Neuronal stem cell (in vitro differentiated cells): Measurements from ENCODE around the gene USHBP1.

Experiments used
- DNase-seq: peaks from one replicate; pipeline ENCODE4 v3.0.0-alpha.2; 2013; ENCODE audit warnings: low spot score
- H2AFZ ChIP-seq: one replicate; pipeline ENCODE4 v1.6.1; 2013; ENCODE audit warnings: mild to moderate bottlenecking, low read length, inconsistent platforms
- H2AK5ac ChIP-seq: 2 replicates; pipeline ENCODE4 v1.6.1; 2013; ENCODE audit warnings: low read depth, mild to moderate bottlenecking, inconsistent platforms, low read length, moderate library complexity, mixed read lengths
- H2BK120ac ChIP-seq: 2 replicates; pipeline ENCODE4 v1.6.1; 2013; ENCODE audit warnings: low read depth, mild to moderate bottlenecking, inconsistent platforms, low read length, moderate library complexity, mixed read lengths
- H2BK12ac ChIP-seq: one replicate; pipeline ENCODE4 v1.6.1; 2013; ENCODE audit warnings: low read length, inconsistent platforms
- H2BK15ac ChIP-seq: 2 replicates; pipeline ENCODE4 v1.6.1; 2013; ENCODE audit warnings: mild to moderate bottlenecking, low read length, inconsistent platforms, mixed read lengths
- H2BK5ac ChIP-seq: one replicate; pipeline ENCODE4 v1.6.1; 2013; ENCODE audit warnings: inconsistent platforms, mild to moderate bottlenecking, low read length, moderate library complexity
- H3K14ac ChIP-seq: one replicate; pipeline ENCODE4 v1.6.1; 2013; ENCODE audit warnings: low read length, inconsistent platforms
- H3K18ac ChIP-seq: 2 replicates; pipeline ENCODE4 v1.6.1; 2013; ENCODE audit warnings: low read length, inconsistent platforms
- H3K23ac ChIP-seq: 2 replicates; pipeline ENCODE4 v1.6.1; 2013; ENCODE audit warnings: low read depth, mild to moderate bottlenecking, mixed read lengths, low read length, inconsistent platforms; ENCODE audit not compliant: poor library complexity
- H3K27ac ChIP-seq: replicated peaks from 3 replicates; pipeline ENCODE4 v1.5.1; 2013; ENCODE audit warnings: low read length, inconsistent platforms
- H3K27me3 ChIP-seq, 3 experiments: 2 replicates each; pipeline ENCODE4 v1.6.1; 2013; ENCODE audit warnings: low read length in 3 of 3, mild to moderate bottlenecking in 2 of 3, inconsistent platforms in 1 of 3, low read depth in 1 of 3, mixed read lengths in 1 of 3, moderate library complexity in 1 of 3; ENCODE audit not compliant: control insufficient read depth in 3 of 3, insufficient read depth in 3 of 3
- H3K36me3 ChIP-seq, 2 donors: replicated peaks in 1 of 2; 2 replicates each; pipeline ENCODE4 v1.6.1; 2013; ENCODE audit warnings: low read length in 2 of 2; ENCODE audit not compliant: control insufficient read depth in 2 of 2, insufficient read depth in 2 of 2
- H3K4ac ChIP-seq: 2 replicates; pipeline ENCODE4 v1.6.1; 2013; ENCODE audit warnings: inconsistent platforms, mild to moderate bottlenecking, low read length, moderate library complexity
- H3K4me1 ChIP-seq, 2 donors: 1 replicate in 1 of 2; 2 replicates in 1 of 2; pipeline ENCODE4 v1.6.1; 2013; ENCODE audit warnings: low read length in 2 of 2, low read depth in 1 of 2; ENCODE audit not compliant: control insufficient read depth in 2 of 2, insufficient read depth in 1 of 2
- H3K4me2 ChIP-seq: one replicate; pipeline ENCODE4 v1.6.1; 2013; ENCODE audit warnings: mild to moderate bottlenecking, low read length, inconsistent platforms; ENCODE audit not compliant: insufficient read depth, poor library complexity, severe bottlenecking
- H3K4me3 ChIP-seq, 2 donors: 2 replicates each; pipeline ENCODE4 v1.5.1; 2013; ENCODE audit warnings: low read length in 2 of 2, mild to moderate bottlenecking in 2 of 2, inconsistent platforms in 1 of 2, moderate library complexity in 1 of 2
- H3K79me1 ChIP-seq: one replicate; pipeline ENCODE4 v1.6.1; 2013; ENCODE audit warnings: low read depth, mild to moderate bottlenecking, inconsistent platforms, low read length, moderate library complexity
- H3K9ac ChIP-seq: one replicate; pipeline ENCODE4 v1.6.1; 2013; ENCODE audit warnings: mild to moderate bottlenecking, low read depth, low read length, inconsistent platforms; ENCODE audit not compliant: poor library complexity
- H3K9me3 ChIP-seq, 2 donors: replicated peaks in 1 of 2; 2 replicates each; pipeline versions ENCODE3 to v1.6.1; 2013; ENCODE audit warnings: low read length in 2 of 2, mild to moderate bottlenecking in 2 of 2, inconsistent platforms in 1 of 2, low read depth in 1 of 2, mixed read lengths in 1 of 2, moderate library complexity in 1 of 2; ENCODE audit not compliant: control insufficient read depth in 2 of 2, insufficient read depth in 1 of 2
- H4K8ac ChIP-seq: one replicate; pipeline ENCODE4 v1.6.1; 2013; ENCODE audit warnings: low read depth, mild to moderate bottlenecking, inconsistent platforms, low read length, moderate library complexity
- H4K91ac ChIP-seq: one replicate; pipeline ENCODE4 v1.6.1; 2013; ENCODE audit warnings: low read length, low read depth, mild to moderate bottlenecking, inconsistent platforms; ENCODE audit not compliant: poor library complexity
- WGBS, 2 donors: extraction: QIAGEN DNeasy Blood & Tissue Kit; methylation state at CpG; one replicate each; pipeline ENCODE4 v1.1.7; 2013; ENCODE audit warnings: missing lambda C conversion rate in 2 of 2, mixed read lengths in 1 of 2; ENCODE audit not compliant: insufficient read length in 2 of 2, insufficient replicate concordance in 1 of 2; ENCODE audit errors: extremely low coverage in 2 of 2; 5-methylcytosine and 5-hydroxymethylcytosine counted together

The USHBP1 gene

DNA sequence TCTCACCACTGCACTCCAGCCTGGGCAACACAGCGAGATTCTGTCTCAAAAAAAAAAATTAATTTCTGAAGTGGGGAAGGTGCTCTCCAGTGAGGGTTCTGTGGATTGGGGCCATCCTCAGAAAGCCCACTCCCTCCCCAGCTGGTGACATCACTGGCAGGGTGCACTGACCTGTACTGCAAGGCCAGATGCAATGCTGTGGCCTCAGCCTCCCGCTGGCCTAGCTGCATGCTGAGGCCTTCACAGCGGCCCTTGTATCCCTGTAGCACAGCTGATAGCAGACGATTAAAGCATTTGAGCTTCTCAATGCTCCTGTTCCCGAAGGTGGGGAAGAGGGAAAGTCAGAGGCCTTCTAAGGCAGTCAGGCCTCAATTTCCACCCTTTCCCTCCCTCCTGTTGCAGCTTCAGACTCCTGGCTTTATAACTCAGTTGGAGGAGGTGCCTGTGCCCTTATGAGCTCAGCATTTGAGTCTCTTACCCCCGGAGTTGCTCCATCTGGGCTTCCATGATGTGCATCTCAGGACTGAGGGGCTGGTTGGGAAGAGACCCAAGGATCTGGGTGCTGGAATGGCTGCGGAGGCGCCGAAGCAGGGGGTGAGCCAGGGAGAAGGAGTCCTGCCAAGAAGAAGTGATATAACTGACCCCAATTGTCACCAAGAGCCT is 5.3 kb downstream of the USHBP1 start:
- Histone ChIP-seq H2BK15ac (no peak overlapping the region), H3K27me3 (peaks cover 0 to 2% (median 0%) of the 10 kb centered on the region in 3 experiments), H3K9ac (no peak overlapping the region), H4K8ac (no peak overlapping the region), H2BK120ac (no peak overlapping the region), H3K14ac (no peak overlapping the region), H3K4ac (no peak overlapping the region), H2AFZ (peak overlapping the region; percentile 53), H3K18ac (no peak overlapping the region), H4K91ac (no peak overlapping the region), H3K27ac (no peak overlapping the region), H3K4me3 (no peak overlapping the region), H3K79me1 (no peaks in the 10 kb centered on the region), H3K4me2 (no peak overlapping the region), H2AK5ac (no peak overlapping the region), H3K23ac (no peak overlapping the region), H2BK5ac (no peak overlapping the region), H3K36me3 (no peaks in the 10 kb centered on the region), H2BK12ac (no peak overlapping the region), H3K9me3 (peaks cover 0 to 19% of the 10 kb centered on the region in 2 donors), H3K4me1 (peaks cover 0 to 2% of the 10 kb centered on the region in 2 donors)
- no CpG with 5 or more reads among the region's 9 CpGs for WGBS, 2 donors
- no peak for DNase-seq

DNA sequence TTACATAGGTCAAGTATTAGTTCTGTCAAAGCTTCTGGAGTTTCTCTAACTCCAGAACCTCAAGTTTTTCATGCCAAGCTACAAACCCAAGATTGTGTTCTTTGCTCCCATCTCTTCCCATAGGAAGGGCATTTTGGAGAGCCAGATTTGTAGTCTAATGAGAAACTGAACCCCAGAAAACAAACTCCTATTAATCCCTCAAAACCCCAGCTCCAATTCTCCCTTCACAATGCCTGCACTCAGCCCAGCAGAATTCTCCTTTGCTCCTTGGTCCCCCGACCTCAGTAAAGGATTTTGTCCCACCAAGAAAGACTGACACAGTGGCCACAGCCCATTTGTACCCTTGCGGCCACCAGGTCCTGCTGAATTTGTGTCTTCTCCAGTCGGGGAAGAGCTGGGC is 8.4 kb downstream of the USHBP1 start:
- Histone ChIP-seq H2BK15ac (no peak overlapping the region), H4K8ac (no peak overlapping the region), H2BK5ac (no peak overlapping the region), H3K23ac (no peak overlapping the region), H3K4me2 (no peak overlapping the region), H3K4ac (no peak overlapping the region), H3K14ac (no peak overlapping the region), H3K18ac (no peak overlapping the region), H3K4me3 (no peak overlapping the region), H3K4me1 (peaks cover 0 to 2% of the 10 kb centered on the region in 2 donors), H2AFZ (no peak overlapping the region), H3K9me3 (peaks cover 0 to 19% of the 10 kb centered on the region in 2 donors), H2AK5ac (no peak overlapping the region), H3K79me1 (no peaks in the 10 kb centered on the region), H3K27me3 (peaks cover 0 to 2% (median 0%) of the 10 kb centered on the region in 3 experiments), H3K27ac (no peak overlapping the region), H4K91ac (no peak overlapping the region), H2BK120ac (no peak overlapping the region), H3K36me3 (no peaks in the 10 kb centered on the region), H2BK12ac (no peak overlapping the region), H3K9ac (no peak overlapping the region)
- WGBS, 2 donors, result no CpG with 5 or more reads among the region's 3 CpGs
- no peak for DNase-seq

- no CpG with 5 or more reads among the region's 18 CpGs for WGBS, 2 donors
- Histone ChIP-seq H4K8ac (no peak overlapping the region), H2BK15ac (no peak overlapping the region), H3K23ac (peak overlapping the region; percentile 16), H3K27ac (no peak overlapping the region), H2BK12ac (no peak overlapping the region), H3K4me3 (no peak overlapping the region), H2BK120ac (no peak overlapping the region), H3K27me3 (peaks cover 0 to 2% (median 0%) of the 10 kb centered on the region in 3 experiments), H2AK5ac (no peak overlapping the region), H2BK5ac (no peak overlapping the region), H3K14ac (no peak overlapping the region), H3K9ac (no peak overlapping the region), H3K4me2 (no peak overlapping the region), H2AFZ (no peak overlapping the region), H3K9me3 (peaks cover 0 to 15% of the 10 kb centered on the region in 2 donors), H3K79me1 (no peaks in the 10 kb centered on the region), H4K91ac (no peak overlapping the region), H3K4ac (no peak overlapping the region), H3K4me1 (peaks cover 0 to 2% of the 10 kb centered on the region in 2 donors), H3K36me3 (no peaks in the 10 kb centered on the region), H3K18ac (no peak overlapping the region)
- DNase-seq, result no peak
These were observed 9.4 kb downstream of the USHBP1 start for GRCh38 chr19:17255150-17255621.

DNA sequence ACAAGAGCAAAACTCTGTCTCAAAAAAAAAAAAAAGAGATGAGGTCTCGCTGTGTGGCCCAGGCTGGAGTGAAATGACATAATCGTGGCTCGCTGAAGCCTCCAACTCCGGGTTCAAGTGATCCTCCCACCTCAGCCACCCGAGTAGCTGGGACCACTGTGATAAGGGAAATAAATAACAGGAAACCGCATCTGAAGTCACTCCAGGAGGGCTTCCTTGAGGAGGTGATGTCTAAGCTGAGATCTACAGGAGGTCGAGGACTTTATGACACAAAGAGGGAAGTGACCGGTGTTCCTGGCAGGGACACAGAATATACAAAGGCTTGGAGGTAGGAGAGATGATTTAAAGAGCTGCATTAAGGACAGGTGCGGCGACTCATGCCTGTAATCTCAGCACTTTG is 9.9 kb downstream of the USHBP1 start:
- Histone ChIP-seq H2AK5ac (no peak overlapping the region), H2BK12ac (no peak overlapping the region), H3K79me1 (no peaks in the 10 kb centered on the region), H4K8ac (no peak overlapping the region), H3K27ac (no peak overlapping the region), H3K18ac (no peak overlapping the region), H3K36me3 (no peaks in the 10 kb centered on the region), H3K4ac (no peak overlapping the region), H3K4me3 (no peak overlapping the region), H3K9me3 (peaks cover 0 to 12% of the 10 kb centered on the region in 2 donors), H2BK5ac (no peak overlapping the region), H3K23ac (no peak overlapping the region), H3K4me2 (no peak overlapping the region), H2AFZ (no peak overlapping the region), H4K91ac (no peak overlapping the region), H3K4me1 (peaks cover 0 to 2% of the 10 kb centered on the region in 2 donors), H2BK120ac (no peak overlapping the region), H3K27me3 (peaks cover 0 to 4% (median 0%) of the 10 kb centered on the region in 3 experiments), H3K14ac (no peak overlapping the region), H3K9ac (peak overlapping the region; percentile 30), H2BK15ac (no peak overlapping the region)
- no peak for DNase-seq
- no CpG with 5 or more reads among the region's 10 CpGs for WGBS, 2 donors
